Pulmonary artery endothelial cell (primary cell): ENCODE results near the gene ARRDC3. TPM values are rescaled to one million over a fixed set of nuclear protein-coding genes. Genes with fewer than 3 reads are reported as not detected.
"Not testable (repeated sequence)": the region's sequence is repeated elsewhere in the genome, so short reads cannot be mapped to it uniquely, and the experiment has no call there.

Experiments used
- DNase-seq: peaks from one replicate; pipeline ENCODE4 v3.0.0-alpha.2; 2011; ENCODE audit warnings: low read depth, low spot score
- total RNA-seq: library from RNA; depleted of rRNA; stranded (reverse); fragments of >200 nt; gene quantifications from 2 replicates; pipeline ENCODE4 v1.2.3, GENCODE V29; 2014

ARRDC3 gene
- total RNA-seq, 1 donor from 2014 or later, result 85.3 TPM

GRCh38 chr5:91359962-91360609 is 23.0 kb downstream of the ARRDC3 start:
- DNase-seq, result no peak

GRCh38 chr5:91357806-91358205 is 25.3 kb downstream of the ARRDC3 start:
- DNase-seq, result no peak

- no peak for DNase-seq
Measured at GRCh38 chr5:91357012-91357634, 26.0 kb downstream of the ARRDC3 start.

DNA sequence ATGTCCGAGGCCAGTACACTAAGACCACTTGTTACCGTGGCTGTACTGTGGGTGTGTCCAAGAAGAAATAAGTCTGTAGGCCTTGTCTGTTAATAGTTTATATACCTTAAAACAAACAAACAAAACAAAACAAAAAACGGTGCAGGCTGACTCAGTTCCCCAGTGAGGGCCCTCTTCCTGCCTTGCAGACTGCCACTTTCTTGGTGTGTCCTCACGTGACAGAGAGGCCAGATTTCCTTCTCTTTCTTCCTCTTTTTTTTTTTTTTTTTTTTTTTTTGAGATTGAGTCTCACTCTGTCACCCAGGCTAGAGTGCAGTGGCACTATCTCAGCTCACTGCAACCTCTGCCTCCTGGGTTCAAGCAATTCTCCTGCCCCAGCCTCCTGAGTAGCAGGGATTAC is 28.2 kb downstream of the ARRDC3 start:
- DNase-seq, result not testable (repeated sequence)

DNA sequence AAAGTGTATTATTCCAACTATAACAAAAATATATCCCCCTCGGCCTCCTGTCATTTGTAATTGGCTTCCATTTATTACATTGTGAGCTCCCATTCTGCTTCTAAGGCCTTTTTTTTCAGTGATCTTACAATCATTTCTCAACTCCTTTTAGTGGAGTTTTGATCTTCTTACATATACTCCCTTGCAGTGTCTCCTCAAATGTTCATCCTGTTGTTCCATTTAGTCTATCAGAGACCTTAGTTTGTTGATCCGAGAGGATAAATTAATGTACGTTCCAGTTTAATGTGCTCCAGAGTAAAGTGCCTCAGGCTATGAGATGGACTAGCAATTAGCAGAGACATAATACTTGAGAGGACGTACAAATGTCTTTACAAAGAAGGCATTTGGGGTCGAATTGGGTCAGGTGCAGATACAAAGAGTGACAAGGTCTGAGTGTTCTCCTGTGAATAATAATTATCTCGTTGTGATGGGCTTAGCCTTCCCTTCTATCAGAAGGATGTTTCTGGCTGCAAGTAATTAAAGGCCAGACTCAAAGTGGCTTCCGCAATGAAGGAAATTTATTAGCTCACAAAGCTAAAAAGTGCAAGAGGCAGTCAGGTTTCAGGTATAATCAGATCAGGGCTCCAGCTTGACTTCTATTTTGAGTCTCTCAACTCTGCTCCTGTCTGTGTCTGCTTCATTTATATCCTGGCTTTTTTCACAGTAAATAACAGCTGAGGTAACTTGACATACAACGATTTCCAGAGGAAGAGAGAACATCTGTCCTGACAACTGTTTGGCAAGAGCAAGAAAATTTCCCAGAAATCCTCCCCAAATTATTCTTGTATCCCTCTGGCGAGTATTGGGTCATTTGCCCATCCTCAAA is 30.1 kb downstream of the ARRDC3 start:
- no peak for DNase-seq

DNA sequence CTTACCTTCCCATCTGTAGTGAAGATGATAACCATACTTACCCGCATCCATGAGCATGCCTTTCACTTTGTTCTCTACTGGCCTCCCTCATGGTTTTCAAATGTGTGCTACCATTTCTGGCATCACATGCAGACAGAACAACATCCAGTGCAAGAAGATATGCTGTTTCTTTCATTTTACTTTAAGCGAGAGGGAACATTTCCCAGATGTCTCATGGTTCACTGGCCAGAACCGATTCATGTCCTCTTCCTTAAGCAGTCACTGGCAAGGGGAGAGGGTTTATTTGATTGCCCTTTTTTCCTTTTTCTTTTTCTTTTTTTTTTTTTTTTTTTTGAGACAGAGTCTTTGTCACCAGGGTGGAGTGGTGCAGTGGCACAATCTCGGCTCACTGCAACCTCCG is 37.7 kb downstream of the ARRDC3 start:
- DNase-seq, result no peak

DNA sequence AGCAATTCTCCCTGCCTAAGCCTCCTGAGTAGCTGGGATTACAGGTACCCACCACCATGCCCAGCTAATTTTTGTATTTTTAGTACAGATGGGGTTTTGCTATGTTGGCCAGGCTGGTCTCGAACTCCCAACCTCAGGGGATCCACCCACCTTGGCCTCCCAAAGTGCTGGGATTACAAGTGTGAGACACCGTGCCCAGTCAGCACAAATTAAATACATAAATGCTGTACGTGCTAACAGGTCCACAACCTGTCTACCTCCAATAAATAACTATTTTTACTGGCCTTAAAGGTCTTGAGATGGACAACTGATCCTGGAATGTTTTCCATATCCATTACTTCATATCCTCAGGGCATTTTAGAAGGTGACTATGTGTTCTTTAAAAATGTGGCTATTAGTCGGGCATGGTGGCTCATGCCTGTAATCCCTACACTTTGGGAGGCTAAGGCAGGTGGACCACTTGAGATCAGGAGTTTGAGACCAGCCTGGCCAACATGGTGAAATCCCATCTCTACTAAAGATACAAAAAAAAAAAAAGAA is 38.4 kb downstream of the ARRDC3 start:
- not testable (repeated sequence) for DNase-seq

- no peak for DNase-seq
Measured at GRCh38 chr5:91343916-91344315, 39.2 kb downstream of the ARRDC3 start.

DNA sequence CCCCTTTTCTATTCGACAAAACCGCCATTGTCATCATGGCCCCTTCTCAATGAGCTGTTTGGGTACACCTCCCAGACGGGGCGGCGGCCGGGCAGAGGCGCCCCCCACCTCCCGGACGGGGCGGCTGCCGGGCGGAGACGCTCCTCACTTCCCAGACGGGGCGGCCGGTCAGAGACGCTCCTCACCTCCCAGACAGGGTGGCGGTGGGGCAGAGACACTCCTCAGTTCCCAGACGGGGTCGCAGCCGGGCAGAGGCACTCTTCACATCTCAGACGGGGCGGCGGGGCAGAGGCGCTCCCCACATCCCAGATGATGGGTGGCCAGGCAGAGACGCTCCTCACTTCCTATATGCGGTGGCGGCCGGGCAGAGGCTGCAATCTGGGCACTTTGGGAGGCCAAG is 40.2 kb downstream of the ARRDC3 start:
- DNase-seq, result not testable (repeated sequence)

DNA sequence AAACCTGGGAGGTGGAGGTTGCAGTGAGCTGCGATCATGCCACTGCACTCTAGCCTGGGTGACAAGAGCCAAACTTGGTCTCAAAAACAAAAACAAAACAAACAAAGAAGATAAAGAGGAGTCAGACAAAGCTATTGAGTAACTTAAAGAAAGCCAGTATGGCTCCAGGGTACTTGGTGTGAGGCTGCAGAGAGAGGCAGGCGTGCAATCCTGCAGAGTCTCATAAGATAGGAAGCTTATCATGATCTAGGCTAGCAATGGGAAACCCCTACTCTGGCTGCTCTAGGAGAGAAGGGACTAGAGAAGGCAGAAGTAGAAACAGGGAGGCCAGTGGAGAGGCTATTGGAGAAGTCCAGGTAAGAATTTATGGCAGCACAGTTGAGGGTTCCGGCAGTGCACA is 42.0 kb downstream of the ARRDC3 start:
- DNase-seq, result no peak

- no peak for DNase-seq
Measured at GRCh38 chr5:91340532-91340931, 42.6 kb downstream of the ARRDC3 start.

- no peak for DNase-seq
Measured at GRCh38 chr5:91339063-91339705, 43.9 kb downstream of the ARRDC3 start.

GRCh38 chr5:91332267-91333045 is 50.7 kb downstream of the ARRDC3 start:
- no peak for DNase-seq

DNA sequence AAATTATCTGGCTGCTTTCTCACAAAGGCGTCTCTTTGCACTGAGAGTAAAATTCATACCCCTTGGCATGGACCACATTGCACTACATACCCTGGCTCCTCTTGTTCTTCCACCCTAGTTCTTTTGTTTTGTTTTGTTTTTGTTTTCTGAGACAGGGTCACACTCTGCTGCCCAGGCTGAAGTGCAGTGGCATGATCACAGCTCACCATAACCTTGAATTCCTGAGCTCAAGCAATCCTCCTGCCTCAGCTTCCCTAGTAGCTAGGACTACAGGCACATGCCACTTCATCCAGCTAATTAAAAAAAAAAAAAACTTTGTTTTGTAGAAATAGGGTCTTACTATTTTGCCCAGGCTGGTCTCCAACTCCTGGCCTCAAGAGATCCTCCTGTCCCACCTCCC is 51.4 kb downstream of the ARRDC3 start:
- no peak for DNase-seq

GRCh38 chr5:91329283-91329682 is 53.8 kb downstream of the ARRDC3 start:
- no peak for DNase-seq

DNA sequence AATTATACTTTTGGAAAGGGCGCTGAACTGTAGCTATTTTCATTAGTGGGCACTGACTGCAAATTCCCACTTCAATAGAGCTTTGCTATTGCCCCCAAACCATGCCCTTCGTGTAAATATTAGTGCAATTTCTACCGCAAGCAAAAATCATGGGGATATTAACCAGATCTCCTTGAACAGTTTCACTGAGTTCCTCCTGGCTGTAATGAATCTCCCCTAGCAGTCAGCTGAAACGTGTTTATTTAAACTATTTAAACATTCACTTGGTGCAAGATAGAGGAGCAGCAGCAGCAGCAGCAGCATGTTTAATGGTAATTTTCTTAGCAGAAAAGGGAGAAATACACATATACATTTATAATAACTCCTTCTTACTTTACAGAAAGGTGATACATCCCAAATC is 54.4 kb downstream of the ARRDC3 start:
- DNase-seq, result no peak

DNA sequence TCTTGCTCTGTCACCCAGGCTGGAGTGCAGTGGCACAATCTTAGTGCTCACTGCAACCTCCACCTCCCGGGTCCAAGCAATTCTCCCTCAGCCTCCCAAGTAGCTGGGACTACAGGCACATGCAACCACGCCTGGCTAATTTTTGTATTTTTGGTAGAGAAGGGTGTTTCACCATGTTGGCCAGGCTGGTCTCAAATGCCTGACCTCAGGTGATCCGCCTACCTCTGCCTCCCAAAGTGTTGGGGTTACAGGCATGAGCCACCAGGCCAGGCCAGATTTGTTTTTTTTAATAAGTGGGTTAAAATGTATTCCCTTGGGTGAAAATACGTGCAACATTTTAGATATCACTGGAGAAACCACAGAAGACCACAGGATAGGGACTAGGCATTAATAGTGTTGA is 60.1 kb downstream of the ARRDC3 start:
- not testable (repeated sequence) for DNase-seq

DNA sequence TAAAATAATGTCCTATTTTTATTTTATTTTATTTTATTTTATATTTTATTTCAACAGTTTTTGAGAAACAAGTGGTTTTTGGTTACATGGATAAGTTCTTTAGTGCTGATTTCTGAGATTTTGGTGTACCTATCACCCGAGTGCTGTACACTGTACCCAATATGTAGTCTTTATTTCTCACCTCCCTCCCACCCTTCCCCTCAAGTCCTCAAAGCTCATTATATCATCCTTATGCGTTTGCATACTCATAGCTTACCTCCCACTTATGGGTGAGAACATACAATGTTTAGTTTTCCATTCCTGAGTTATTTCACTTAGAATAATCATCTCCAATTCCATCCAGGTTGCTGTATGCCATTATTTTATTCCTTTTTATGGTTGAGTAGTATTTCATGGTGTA is 63.5 kb downstream of the ARRDC3 start:
- DNase-seq, result no peak

- no peak for DNase-seq
Measured at GRCh38 chr5:91318724-91319123, 64.4 kb downstream of the ARRDC3 start.
